Thoracic aorta (tissue), 2 donors: ENCODE results near the gene MTHFSD. TPM values are rescaled to one million over a fixed set of nuclear protein-coding genes. Genes with fewer than 3 reads are reported as not detected.

Source experiments
- ATAC-seq: fragments of 150-250 bp; one replicate; pipeline ENCODE4 v1.8.0; 2017; ENCODE audit warnings: low read depth; ENCODE audit not compliant: insufficient number of reproducible peaks, low FRiP score
- DNase-seq: peaks from one replicate; pipeline ENCODE4 v3.0.0-alpha.2; 2020; ENCODE audit warnings: low spot score
- H3K27ac ChIP-seq, 2 donors: fragments of 200-600 bp; sonication (generic); 1 replicate in 1 of 2; 2 replicates in 1 of 2; pipeline ENCODE4 v1.5.1; 2016; ENCODE audit warnings: mild to moderate bottlenecking in 2 of 2, moderate library complexity in 2 of 2
- H3K27me3 ChIP-seq: fragments of 200-600 bp; sonication (generic); replicated peaks from 2 replicates; pipeline ENCODE4 v1.6.0; 2016; ENCODE audit warnings: mild to moderate bottlenecking; ENCODE audit not compliant: insufficient read depth
- H3K36me3 ChIP-seq: fragments of 200-600 bp; sonication (generic); one replicate; pipeline ENCODE4 v1.5.1; 2016
- H3K4me1 ChIP-seq, 2 donors: fragments of 200-600 bp; sonication (generic); 1 replicate in 1 of 2; 2 replicates in 1 of 2; pipeline versions ENCODE4 v1.5.1 to v1.6.0; 2016; ENCODE audit warnings: low read depth in 2 of 2, mild to moderate bottlenecking in 1 of 2; ENCODE audit not compliant: control insufficient read depth in 1 of 2
- H3K4me3 ChIP-seq: fragments of 200-600 bp; sonication (generic); 2 replicates; pipeline ENCODE4 v1.5.1; 2016; ENCODE audit warnings: mild to moderate bottlenecking
- H3K9me3 ChIP-seq: fragments of 200-600 bp; sonication (generic); 2 replicates; pipeline ENCODE4 v1.5.1; 2016
- total RNA-seq, 2 donors: library from RNA; depleted of rRNA; stranded (reverse); fragments of >200 nt; gene quantifications; one replicate each; pipeline versions ENCODE4 v1.1.0 to v1.2.3, GENCODE V29; 2016
- TF ChIP-seq, protein P1 (sequence below): fragments of 200-600 bp; sonication (generic); IDR thresholded peaks from one replicate; pipeline ENCODE4 v1.5.1; 2019; ENCODE audit warnings: antibody characterized with exemption

Gene MTHFSD
- total RNA-seq, 2 donors from 2014 or later = 25.0 to 30.8 TPM

DNA sequence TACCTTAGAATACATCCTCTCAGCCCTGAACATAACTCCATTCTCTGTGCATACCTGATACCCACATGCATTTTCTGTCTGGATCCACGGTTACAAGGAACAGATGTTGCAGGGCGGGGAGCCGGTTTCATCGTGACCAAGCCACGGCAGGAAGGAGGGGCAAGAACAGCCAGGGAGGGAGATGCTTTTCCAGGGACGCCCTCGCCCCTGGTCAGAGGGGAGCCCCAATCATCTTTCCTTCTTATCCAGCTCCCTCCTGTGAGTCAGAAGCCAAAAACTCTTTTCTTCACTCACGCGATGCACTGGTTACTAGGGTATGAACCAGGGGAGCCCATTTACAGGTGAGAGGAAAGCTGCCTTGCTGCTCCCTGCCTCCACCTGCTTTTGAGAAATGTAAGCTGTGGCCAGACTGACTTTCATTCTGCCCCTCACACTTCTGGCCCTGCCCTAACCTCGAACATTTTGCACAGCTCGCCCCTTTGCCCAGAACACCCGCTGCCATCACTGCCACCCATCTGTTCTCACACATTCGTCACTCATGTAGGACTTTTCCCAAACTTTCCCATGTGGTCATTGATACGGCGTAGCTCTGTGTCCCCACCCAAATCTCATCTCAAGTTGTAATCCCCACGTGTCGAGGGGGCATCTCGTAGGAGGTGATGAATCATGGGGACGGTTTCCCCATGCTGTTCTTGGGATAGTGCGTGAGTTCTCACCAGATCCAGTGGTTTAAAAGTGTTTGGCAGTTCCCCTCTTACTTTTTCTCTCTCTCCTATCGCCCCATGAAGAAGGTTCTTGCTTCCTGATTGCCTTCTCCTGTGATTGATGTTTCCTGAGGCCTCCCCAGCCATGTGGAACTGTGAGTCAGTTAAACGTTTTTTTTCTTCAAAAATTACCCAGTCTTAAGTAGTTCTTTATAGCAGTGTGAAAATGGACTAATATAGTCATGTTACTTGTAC is 43.9 kb upstream of the MTHFSD start:
- Histone ChIP-seq H3K9me3 (no peaks in the 10 kb centered on the region), H3K4me1 (peaks cover 40 to 94% of the 10 kb centered on the region in 2 donors), H3K36me3 (no peaks in the 10 kb centered on the region), H3K27me3 (no peaks in the 10 kb centered on the region), H3K4me3 (peak overlapping the region; percentile 56), H3K27ac (peak overlapping the region; percentile 87 to 94)
- DNase-seq = no peak
- no peak for ATAC-seq
- TF ChIP-seq, protein P1, sequence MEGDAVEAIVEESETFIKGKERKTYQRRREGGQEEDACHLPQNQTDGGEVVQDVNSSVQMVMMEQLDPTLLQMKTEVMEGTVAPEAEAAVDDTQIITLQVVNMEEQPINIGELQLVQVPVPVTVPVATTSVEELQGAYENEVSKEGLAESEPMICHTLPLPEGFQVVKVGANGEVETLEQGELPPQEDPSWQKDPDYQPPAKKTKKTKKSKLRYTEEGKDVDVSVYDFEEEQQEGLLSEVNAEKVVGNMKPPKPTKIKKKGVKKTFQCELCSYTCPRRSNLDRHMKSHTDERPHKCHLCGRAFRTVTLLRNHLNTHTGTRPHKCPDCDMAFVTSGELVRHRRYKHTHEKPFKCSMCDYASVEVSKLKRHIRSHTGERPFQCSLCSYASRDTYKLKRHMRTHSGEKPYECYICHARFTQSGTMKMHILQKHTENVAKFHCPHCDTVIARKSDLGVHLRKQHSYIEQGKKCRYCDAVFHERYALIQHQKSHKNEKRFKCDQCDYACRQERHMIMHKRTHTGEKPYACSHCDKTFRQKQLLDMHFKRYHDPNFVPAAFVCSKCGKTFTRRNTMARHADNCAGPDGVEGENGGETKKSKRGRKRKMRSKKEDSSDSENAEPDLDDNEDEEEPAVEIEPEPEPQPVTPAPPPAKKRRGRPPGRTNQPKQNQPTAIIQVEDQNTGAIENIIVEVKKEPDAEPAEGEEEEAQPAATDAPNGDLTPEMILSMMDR = no peak

DNA sequence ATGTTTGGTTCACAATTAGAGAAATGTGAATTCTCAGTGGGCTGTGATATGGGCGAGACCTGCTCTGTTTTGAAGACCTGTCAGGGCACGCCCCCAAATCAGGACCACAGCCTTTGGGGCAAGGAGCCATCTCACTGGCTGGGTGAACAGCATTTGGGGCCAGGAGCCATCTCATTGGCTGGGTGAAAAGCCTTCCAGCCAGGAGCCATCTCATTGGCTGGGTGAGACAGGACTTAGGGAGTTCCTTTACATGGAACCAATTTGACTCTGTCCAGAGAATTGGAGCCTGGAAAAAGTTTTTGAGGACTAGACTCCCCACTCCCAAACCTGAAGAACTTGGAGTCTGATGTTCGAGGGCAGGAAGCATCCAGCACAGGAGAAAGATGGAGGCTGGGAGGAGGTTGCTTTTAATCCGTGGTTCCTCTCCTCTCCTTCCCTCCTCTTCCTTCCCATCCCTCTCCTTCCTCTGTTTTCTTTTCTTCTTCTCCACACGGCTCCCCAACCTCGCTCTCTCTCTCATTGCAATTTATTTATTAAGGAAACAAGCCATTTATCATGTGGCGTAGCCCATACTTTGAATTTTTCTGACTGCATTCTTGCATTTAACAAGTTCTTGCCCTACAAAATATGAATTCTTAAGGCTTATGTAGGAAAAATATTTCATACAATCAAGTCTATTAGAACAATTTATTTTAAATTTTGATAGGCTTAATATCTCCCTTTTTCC is 43.0 kb upstream of the MTHFSD start:
- Histone ChIP-seq H3K36me3 (no peaks in the 10 kb centered on the region), H3K4me3 (peak overlapping the region; percentile 56), H3K27me3 (no peaks in the 10 kb centered on the region), H3K27ac (peak overlapping the region; percentile 87 to 94), H3K4me1 (peaks cover 42 to 96% of the 10 kb centered on the region in 2 donors), H3K9me3 (no peaks in the 10 kb centered on the region)
- TF ChIP-seq, protein P1 = no peak
- DNase-seq (no peak), ATAC-seq (peak; percentile 42)

DNA sequence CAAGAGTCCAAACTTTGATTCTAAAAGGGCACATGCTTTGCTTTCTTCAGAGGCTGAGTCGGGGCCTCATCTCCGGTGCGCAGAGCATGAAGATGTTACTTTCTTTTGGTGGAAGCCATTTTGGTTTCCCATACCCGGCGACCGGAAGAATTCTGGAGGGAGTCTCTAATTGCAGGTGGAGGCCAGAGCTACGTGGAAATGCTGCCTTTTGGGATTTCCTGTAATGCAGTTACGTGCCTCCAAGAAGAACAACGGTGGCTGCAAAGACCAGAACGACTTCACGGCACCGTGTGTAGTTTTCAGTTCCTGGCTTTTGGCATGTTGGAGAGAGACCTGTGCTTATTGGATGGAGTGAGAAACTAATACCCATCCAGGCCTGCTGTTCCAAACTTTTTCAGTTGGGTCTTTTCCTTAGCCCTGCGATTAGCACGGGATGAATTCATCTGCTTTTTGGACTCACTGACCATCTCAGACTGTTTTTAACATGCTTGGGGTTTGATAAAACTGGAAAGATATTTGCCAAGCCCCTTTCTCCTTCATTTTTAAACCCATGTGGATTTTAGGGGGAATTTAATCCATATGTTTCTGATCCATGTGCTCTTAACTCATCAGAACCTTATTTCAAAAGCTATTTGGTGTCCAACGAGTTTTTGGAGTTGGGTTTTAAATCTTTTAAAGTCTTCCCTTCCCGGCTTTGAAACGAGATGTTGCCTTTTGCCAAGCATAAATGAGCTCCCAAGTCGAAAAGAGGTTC is 42.3 kb upstream of the MTHFSD start:
- DNase-seq (no peak), ATAC-seq (no peak)
- peak overlapping the region; percentile 56 for H3K4me3 ChIP-seq
- TF ChIP-seq, protein P1 = no peak
- H3K27me3 ChIP-seq = no peaks in the 10 kb centered on the region
- peaks cover 42 to 95% of the 10 kb centered on the region in 2 donors for H3K4me1 ChIP-seq
- no peaks in the 10 kb centered on the region for H3K36me3 ChIP-seq
- H3K27ac ChIP-seq = peak overlapping the region; percentile 87 to 94
- no peaks in the 10 kb centered on the region for H3K9me3 ChIP-seq

DNA sequence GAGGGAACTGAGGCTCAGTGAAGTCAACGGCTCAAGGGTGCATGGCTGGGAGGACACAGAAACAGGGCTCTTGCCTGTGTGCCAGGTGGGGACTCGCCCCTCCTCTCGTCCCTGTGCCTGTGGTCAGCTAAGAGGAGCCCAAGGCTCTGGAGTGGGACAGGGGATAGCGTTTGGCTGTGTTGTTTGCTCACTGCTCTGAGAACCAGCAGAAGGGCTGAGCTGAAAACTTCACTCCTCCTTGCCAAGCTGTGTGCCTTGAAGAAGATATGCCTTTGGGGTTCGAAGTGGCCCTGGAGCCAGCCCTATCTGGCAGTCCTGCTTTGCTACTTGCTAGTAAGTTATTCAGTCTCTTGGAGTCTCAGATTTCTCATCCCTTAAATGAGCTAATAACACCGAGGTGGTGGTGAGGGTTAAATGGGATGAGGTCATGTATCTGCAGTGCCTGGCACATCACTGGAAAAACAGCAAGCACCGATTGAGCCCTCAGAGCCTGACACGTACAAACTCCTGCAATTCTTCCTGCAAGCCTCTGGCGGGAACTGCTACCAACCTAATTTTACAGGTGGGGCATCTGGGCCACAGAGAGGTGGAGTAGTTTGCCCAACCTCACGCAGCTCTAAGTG is 41.1 kb upstream of the MTHFSD start:
- Histone ChIP-seq H3K4me1 (peaks cover 36 to 95% of the 10 kb centered on the region in 2 donors), H3K36me3 (no peaks in the 10 kb centered on the region), H3K27me3 (no peaks in the 10 kb centered on the region), H3K27ac (peak overlapping the region; percentile 87 to 94), H3K4me3 (no peak overlapping the region), H3K9me3 (no peaks in the 10 kb centered on the region)
- TF ChIP-seq, protein P1 = no peak
- DNase-seq = no peak
- no peak for ATAC-seq
